ENCODE data around the gene ZBTB22.

The ZBTB22 gene

DNA sequence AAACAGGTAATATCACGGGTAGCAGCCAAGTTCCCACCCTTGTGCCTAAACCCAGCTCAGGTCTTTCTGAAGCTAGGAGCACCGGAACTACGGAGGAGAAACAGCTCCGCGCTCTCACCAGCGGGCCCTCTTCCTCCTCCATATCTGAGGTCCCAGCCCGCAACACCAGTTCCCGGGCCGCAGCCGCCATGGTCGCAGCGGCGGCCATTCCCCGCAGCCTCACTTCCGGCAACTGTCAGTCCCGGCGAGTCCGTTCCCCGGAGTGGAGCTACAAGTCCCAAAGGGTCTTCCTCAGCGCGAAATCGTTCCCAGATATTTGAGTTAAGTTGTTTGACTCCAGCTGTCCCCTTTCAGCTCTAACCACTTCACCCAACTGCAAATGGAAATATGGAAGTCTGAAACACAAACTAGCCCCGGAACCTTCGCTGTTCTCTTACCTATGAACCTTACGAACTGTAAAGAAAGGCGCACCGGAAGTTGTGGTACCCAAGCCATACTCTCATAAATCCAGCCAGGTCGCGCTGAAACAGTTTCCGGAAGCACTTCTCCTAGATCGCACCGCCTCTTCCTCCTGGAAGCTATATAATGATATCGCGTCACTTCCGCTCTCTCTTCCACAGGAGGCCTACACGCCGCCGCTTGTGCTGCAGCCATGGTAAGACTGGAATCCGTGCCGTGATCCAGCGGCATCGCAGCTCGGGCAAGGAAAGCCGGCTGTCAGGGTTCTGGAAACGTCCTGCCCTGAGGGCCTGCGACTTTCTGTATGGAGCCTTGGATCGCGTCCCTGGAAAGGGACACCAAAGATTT is 45.9 kb downstream of the ZBTB22 start, which contains the start of the genes RPS18 and VPS52:
TSS of gene RPS18 (plus strand) at position 608 of the 807 bp plus-strand sequence. CDS start at position 653, 45 bp downstream.
TSS of gene VPS52 (minus strand) at position 409 of the 807 bp plus-strand sequence. CDS start at position 208, 201 bp downstream.
- Histone ChIP-seq H3K27me3 (ENCODE audit: control insufficient read depth, insufficient read depth, low read length) (no peaks in the 10 kb centered on the region), H3K4me3 (ENCODE audit: low read length) (peak within 1 kb of the TSS; percentile 84), H3K36me3 (ENCODE audit: control insufficient read depth, insufficient read depth, low read length) (peaks cover 30% of the 10 kb centered on the region), H3K27ac (ENCODE audit: low read depth, low read length) (peak within 1 kb of the TSS; percentile 96), H3K9ac (ENCODE audit: low read length) (peak within 1 kb of the TSS; percentile 85), H3K4me1 (ENCODE audit: control insufficient read depth, insufficient read depth, low read length) (peaks cover 26% of the 10 kb centered on the region)

DNA sequence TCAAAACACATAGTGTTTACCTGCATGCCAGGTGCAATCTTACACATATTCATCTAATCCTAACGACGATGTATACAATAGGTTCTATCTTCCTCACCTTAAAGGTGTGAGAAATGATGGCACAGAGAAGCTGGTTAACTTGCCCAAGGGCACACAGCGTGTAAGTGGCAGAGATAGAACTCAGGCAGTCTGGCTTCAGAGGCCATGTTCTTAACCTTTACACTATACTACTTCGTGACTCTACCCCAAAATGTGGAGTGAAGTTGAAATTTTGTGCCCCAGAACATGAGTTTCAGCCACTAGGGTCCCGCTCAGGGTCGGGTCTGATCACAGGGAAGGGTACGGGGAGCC is 46.5 kb downstream of the ZBTB22 start:
- H3K36me3 ChIP-seq (ENCODE audit: control insufficient read depth, insufficient read depth, low read length), result peaks cover 35% of the 10 kb centered on the region
- peak overlapping the region; percentile 84 for H3K4me3 ChIP-seq (ENCODE audit: low read length)
- H3K4me1 ChIP-seq (ENCODE audit: control insufficient read depth, insufficient read depth, low read length), result peaks cover 21% of the 10 kb centered on the region
- H3K27ac ChIP-seq (ENCODE audit: low read depth, low read length), result peak overlapping the region; percentile 96
- H3K9ac ChIP-seq (ENCODE audit: low read length), result peak overlapping the region; percentile 77
- H3K27me3 ChIP-seq (ENCODE audit: control insufficient read depth, insufficient read depth, low read length), result no peaks in the 10 kb centered on the region

All from rectal smooth muscle tissue (tissue), 1 donor.